Liver (tissue), 9 donors: ENCODE measurements around the gene SH2D7. TPM values are rescaled to one million over a fixed set of nuclear protein-coding genes. Genes with fewer than 3 reads are reported as not detected.

Source experiments
- DNase-seq: peaks from one replicate; pipeline ENCODE4 v3.0.0-alpha.2; 2017; ENCODE audit warnings: low spot score
- H3K27ac ChIP-seq, 2 donors: one replicate each; pipeline ENCODE4 v1.7.0; 2013; ENCODE audit warnings: inconsistent platforms in 2 of 2, low read length in 2 of 2, control low read depth in 1 of 2, low read depth in 1 of 2, mild to moderate bottlenecking in 1 of 2
- H3K27me3 ChIP-seq, 4 donors: one replicate each; pipeline versions ENCODE4 v1.6.1 to v1.7.0; 2013; ENCODE audit warnings: low read length in 3 of 4, inconsistent platforms in 1 of 4, mild to moderate bottlenecking in 1 of 4, moderate library complexity in 1 of 4; ENCODE audit not compliant: control insufficient read depth in 4 of 4, insufficient read depth in 4 of 4
- H3K36me3 ChIP-seq, 4 donors: one replicate each; pipeline versions ENCODE4 v1.6.1 to v1.7.0; 2013; ENCODE audit warnings: low read length in 3 of 4, mild to moderate bottlenecking in 3 of 4, low read depth in 1 of 4, moderate library complexity in 1 of 4; ENCODE audit not compliant: control insufficient read depth in 4 of 4, insufficient read depth in 3 of 4
- H3K4me1 ChIP-seq, 4 donors: one replicate each; pipeline versions ENCODE4 v1.6.1 to v1.7.0; 2013; ENCODE audit warnings: low read length in 3 of 4, mild to moderate bottlenecking in 3 of 4, moderate library complexity in 1 of 4; ENCODE audit not compliant: control insufficient read depth in 4 of 4, insufficient read depth in 4 of 4
- H3K4me3 ChIP-seq, 3 donors: one replicate each; pipeline versions ENCODE4 v1.6.1 to v1.7.0; 2013; ENCODE audit warnings: low read length in 3 of 3, control low read depth in 1 of 3, low read depth in 1 of 3, mild to moderate bottlenecking in 1 of 3
- H3K9ac ChIP-seq, 2 donors: one replicate each; pipeline ENCODE4 v1.7.0; 2013; ENCODE audit warnings: low read length in 2 of 2, mild to moderate bottlenecking in 2 of 2, moderate library complexity in 2 of 2, control low read depth in 1 of 2, low read depth in 1 of 2
- H3K9me3 ChIP-seq, 4 donors: one replicate each; pipeline versions ENCODE4 v1.6.1 to v1.7.0; 2013; ENCODE audit warnings: low read length in 3 of 4; ENCODE audit not compliant: control insufficient read depth in 4 of 4
- CTCF ChIP-seq: fragments of 150-350 bp; IDR thresholded peaks from 2 replicates; pipeline ENCODE4 v1.5.1; 2017; ENCODE audit warnings: improper control_type of control experiment, low read depth, low read length; ENCODE audit not compliant: missing input control
- EGR1 ChIP-seq, 2 donors: IDR thresholded peaks; 2 replicates each; pipeline ENCODE4 v1.6.1; 2016 to 2018; ENCODE audit warnings: antibody characterized with exemption in 2 of 2, low read depth in 2 of 2
- HNF4A ChIP-seq, 2 donors: conservative IDR thresholded peaks; 2 replicates each; pipeline ENCODE4 v1.6.1; 2016; ENCODE audit warnings: antibody characterized with exemption in 2 of 2, mild to moderate bottlenecking in 2 of 2
- NR2F2 ChIP-seq: IDR thresholded peaks from 2 replicates; pipeline ENCODE4 v1.6.1; 2016; ENCODE audit warnings: antibody characterized with exemption
- RAD21 ChIP-seq, 2 donors: IDR thresholded peaks; 2 replicates each; pipeline ENCODE4 v1.6.1; 2016; ENCODE audit warnings: antibody characterized with exemption in 2 of 2, mild to moderate bottlenecking in 2 of 2
- REST ChIP-seq: IDR thresholded peaks from 2 replicates; pipeline ENCODE4 v1.6.1; 2016; ENCODE audit warnings: antibody characterized with exemption, mild to moderate bottlenecking
- SP1 ChIP-seq: IDR thresholded peaks from 2 replicates; pipeline ENCODE4 v1.6.1; 2018; ENCODE audit warnings: antibody characterized with exemption, mild to moderate bottlenecking
- TAF1 ChIP-seq: conservative IDR thresholded peaks from 2 replicates; pipeline ENCODE4 v1.6.1; 2016; ENCODE audit warnings: antibody characterized with exemption, mild to moderate bottlenecking
- YY1 ChIP-seq: IDR thresholded peaks from 2 replicates; pipeline ENCODE4 v1.6.1; 2016; ENCODE audit warnings: antibody characterized with exemption, mild to moderate bottlenecking
- WGBS: extraction: QIAGEN DNeasy Blood & Tissue Kit; methylation state at CpG from one replicate; pipeline ENCODE4 v1.1.7; 2013; 5-methylcytosine and 5-hydroxymethylcytosine counted together
- polyA plus RNA-seq, 2 donors: library from polyadenylated mRNA; stranded (reverse) in 1 of 2; unstranded in 1 of 2; fragments of 200-250 nt in 1 of 2; fragments of >200 nt in 1 of 2; fragmentation: Nextera tagmentation in 1 of 2; extraction: Ambion mirVana in 1 of 2; gene quantifications; one replicate each; pipeline versions ENCODE4 v1.2.1 to v1.2.3, GENCODE V29; 2013 to 2015
- total RNA-seq, 2 donors: library from RNA; depleted of rRNA; stranded (reverse); fragments of >200 nt; gene quantifications; one replicate each; pipeline ENCODE4 v1.2.3, GENCODE V29; 2014
- donor health status: healthy.
- donor health status: healthy.
- donor health status: healthy.
- donor health status: healthy.
- donor health status: healthy.

SH2D7 gene
- total and polyA plus RNA-seq, 4 donors: not detected

- no peak for DNase-seq
- Histone ChIP-seq H3K27ac (peak overlapping the region; percentile 78 to 90), H3K36me3 (no peaks in the 10 kb centered on the region), H3K27me3 (no peaks in the 10 kb centered on the region), H3K9me3 (no peaks in the 10 kb centered on the region), H3K9ac (peak overlapping the region; percentile 84 to 90), H3K4me1 (peaks cover 1 to 33% (median 16%) of the 10 kb centered on the region in 4 donors), H3K4me3 (peak overlapping the region; percentile 80 to 90 (median 85))
- 9% methylated on average over 7 of the region's 7 CpGs for WGBS
- TF ChIP-seq YY1 (peak; percentile 2), TAF1 (peak; percentile 57), SP1 (no peak), REST (peak; percentile 26), EGR1 (IDR thresholded peaks at IDR 0.05; ENCODE audit: low read depth in 2 of 2) (no peak), NR2F2 (peak; percentile 44), RAD21 (IDR thresholded peaks at IDR 0.05) (no peak)
These were observed 16.7 kb upstream of the SH2D7 start for GRCh38 chr15:78075490-78076230.

GRCh38 chr15:78076231-78077052, 15.9 kb upstream of the SH2D7 start:
- Histone ChIP-seq H3K4me3 (peak overlapping the region; percentile 80 to 90 (median 85)), H3K4me1 (peaks cover 1 to 33% (median 16%) of the 10 kb centered on the region in 4 donors), H3K36me3 (no peaks in the 10 kb centered on the region), H3K9ac (peak overlapping the region; percentile 84 to 90), H3K27ac (peak overlapping the region; percentile 78 to 90), H3K9me3 (no peaks in the 10 kb centered on the region), H3K27me3 (no peaks in the 10 kb centered on the region)
- TF ChIP-seq CTCF: peak; percentile 22
- TF ChIP-seq RAD21 (IDR thresholded peaks at IDR 0.05): peak in 1 of 2 donors; percentile 8
- no peak for TF ChIP-seq HNF4A (conservative IDR thresholded peaks at IDR 0.05)
- peak; percentile 8 for TF ChIP-seq REST
- WGBS: 30% methylated on average over 17 of the region's 17 CpGs
- DNase-seq: no peak
